ENCODE data around the gene GET4.

The GET4 gene

DNA sequence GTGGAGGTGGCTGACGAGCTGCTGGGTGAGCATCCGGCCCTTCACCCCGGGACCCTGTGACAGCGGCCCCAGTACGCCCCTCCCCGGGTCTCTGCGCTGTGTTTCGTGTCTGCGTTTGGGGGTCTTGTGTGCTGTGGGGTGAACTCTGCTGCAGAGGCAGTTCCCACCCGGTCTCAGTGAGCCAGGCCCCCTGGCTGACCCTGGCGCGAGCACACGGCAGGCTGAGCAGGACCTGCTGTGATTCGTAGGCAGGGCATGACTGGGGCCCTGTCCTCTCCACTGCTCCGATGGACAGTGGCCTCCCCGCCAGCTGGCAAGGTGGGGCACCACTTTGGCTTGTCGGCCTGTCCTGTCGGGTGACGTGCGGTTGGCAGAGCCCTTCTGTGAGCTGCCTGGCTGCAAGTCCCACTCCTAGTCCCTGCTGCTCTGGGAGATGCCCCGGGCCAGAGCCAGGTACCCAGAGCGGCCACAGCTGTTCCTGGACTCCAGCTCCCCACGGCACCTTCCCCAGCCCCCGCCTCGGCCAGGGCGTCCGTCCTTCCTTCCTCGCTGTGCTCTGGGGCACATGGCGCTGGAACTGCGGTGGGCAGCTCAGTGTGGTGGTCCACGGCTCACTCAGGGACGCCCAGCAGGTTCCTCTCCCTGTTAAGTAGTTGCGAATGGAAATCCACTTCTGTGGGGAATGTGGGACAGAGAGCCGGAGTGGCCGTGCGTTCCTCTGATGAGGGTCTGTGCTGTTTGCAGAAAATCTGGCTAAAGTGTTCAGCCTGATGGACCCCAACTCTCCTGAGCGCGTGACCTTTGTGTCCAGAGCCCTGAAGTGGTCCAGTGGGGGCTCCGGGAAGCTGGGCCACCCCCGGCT lies 10.5 kb downstream of the GET4 start:
- DNase-seq: no peak

GRCh38 chr7:887488-887820 lies 11.1 kb downstream of the GET4 start:
- no peak for DNase-seq

GRCh38 chr7:888081-889024 lies 12.0 kb downstream of the GET4 start:
- no peak for DNase-seq

GRCh38 chr7:889025-889390 lies 12.7 kb downstream of the GET4 start:
- DNase-seq: no peak

- DNase-seq: no peak
Observed at GRCh38 chr7:889391-889790, 13.0 kb downstream of the GET4 start.

DNA sequence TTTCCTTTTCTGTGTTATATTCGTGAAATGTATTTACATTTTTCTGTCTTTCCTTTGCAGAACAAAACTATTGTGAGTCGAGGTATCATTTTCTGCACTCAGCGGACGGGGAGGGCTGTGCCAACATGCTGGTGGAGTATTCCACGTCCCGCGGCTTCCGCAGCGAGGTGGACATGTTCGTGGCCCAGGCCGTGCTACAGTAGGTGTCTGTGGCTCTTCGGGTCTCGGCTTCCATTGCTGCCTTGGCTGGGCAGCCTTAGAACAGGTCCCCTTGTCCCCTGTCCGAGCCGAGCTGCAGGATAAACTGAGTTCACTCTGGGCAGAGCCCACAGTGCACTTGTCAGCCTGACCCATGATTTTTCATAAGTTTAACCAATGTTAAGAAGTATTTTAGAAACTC lies 14.5 kb downstream of the GET4 start:
- DNase-seq: no peak

DNA sequence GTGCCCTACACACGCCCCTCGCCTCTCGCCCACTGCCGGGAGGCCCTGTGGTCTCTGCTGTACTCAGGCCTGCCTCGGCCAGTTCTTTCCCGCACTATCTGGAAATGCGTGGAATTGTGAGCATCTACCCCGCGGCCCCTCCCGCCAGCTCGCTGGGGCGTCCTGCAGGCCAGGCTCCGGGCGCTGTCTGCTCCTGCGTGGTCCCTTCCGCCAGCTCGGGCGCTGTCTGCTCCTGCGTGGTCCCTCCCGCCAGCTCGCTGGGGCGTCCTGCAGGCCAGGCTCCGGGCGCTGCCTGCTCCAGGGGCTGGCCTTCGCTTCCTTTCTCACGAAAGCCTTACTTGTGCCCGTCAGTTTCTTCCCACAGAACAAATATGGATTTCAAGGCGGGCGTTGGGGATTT lies 14.9 kb downstream of the GET4 start:
- no peak for DNase-seq

- DNase-seq: no peak
Observed at GRCh38 chr7:891805-892204, 15.5 kb downstream of the GET4 start.

DNA sequence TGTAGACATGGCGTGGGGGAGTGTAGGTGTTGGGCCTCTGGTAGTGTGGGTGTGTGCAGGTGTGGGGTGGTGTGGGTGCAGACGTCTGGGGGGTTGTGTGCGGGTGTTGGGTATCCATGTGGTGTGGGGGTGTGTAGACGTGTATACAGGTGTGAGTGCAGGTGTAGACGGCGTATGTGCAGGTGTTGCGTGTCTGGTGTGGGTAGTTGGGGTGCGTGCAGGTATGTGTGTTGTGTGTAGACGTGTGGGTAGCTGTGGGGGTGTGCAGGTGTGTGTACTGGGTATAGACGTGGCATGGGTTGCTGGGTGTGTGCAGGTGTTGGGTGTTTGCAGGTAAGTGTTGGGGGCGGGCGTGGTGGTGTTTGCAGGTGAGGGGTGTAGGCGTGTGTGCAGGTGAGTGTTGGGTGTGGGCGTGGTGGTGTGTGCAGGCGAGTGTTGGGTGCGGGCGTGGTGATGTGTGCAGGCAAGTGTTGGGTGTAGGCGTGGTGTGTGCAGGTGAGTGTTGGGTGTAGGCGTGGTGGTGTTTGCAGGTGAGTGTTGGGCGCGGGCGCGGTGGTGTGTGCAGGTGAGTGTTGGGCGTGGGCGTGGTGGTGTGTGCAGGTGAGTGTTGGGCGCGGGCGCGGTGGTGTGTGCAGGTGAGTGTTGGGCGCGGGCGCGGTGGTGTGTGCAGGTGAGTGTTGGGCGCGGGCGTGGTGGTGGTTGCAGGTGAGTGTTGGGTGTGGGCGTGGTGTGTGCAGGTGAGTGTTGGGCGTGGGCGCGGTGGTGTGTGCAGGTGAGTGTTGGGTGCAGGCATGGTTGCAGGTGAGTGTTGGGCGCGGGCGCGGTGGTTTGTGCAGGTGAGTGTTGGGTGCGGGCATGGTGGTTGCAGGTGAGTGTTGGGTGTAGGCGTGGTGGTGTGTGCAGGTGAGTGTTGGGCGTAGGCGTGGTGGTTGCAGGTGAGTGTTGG lies 16.6 kb downstream of the GET4 start:
- DNase-seq: no peak

DNA sequence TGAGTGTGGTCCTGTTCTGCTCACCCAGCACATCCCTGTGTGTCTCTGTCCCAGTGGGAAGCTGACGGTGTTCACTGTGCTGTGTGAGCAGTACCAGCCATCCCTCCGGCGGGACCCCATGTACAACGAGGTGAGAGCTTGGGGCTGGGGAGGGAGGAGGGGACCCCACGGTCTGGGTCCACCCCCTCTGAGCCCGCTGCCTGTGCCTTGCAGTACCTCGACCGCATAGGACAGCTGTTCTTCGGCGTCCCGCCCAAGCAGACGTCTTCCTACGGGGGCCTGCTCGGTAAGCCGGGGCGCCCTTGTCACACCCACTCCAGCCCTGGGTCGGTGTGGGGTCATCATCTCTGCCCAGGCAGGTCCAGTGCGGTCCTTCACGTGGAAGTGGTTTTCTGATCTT lies 17.3 kb downstream of the GET4 start:
- DNase-seq: no peak

GRCh38 chr7:894164-894867 lies 18.0 kb downstream of the GET4 start:
- DNase-seq: no peak

GRCh38 chr7:894927-895450 lies 18.6 kb downstream of the GET4 start:
- DNase-seq: no peak

DNA sequence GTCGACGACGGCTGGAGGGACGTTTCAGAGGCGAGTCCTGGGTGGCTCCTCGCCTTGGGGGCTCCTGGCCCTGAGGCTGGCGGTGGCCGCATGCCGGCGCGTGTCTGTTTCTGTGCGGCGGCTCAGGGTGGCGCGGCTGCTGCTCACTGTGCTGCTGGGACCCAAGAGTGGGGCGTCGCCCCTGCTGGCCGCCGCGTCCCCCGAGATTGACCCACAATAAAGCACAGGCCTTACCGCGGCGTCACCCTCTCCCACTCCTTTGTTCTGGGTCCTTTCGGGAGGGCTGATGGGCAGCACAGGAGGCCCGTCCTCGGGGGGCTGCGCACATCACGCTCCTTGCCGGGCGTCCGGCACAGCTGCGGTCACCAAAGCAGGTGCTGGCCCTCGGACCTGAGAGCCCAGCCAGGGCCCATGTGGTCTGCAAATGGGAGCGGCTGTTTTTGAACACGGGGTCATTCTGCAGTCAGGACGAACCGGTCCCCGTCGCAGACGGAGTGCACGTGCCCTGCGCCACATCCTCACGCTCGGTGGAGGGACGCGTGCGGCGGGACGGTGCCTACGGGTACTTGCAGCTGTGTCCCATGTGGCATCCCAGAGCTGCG lies 19.2 kb downstream of the GET4 start:
- DNase-seq: no peak

DNA sequence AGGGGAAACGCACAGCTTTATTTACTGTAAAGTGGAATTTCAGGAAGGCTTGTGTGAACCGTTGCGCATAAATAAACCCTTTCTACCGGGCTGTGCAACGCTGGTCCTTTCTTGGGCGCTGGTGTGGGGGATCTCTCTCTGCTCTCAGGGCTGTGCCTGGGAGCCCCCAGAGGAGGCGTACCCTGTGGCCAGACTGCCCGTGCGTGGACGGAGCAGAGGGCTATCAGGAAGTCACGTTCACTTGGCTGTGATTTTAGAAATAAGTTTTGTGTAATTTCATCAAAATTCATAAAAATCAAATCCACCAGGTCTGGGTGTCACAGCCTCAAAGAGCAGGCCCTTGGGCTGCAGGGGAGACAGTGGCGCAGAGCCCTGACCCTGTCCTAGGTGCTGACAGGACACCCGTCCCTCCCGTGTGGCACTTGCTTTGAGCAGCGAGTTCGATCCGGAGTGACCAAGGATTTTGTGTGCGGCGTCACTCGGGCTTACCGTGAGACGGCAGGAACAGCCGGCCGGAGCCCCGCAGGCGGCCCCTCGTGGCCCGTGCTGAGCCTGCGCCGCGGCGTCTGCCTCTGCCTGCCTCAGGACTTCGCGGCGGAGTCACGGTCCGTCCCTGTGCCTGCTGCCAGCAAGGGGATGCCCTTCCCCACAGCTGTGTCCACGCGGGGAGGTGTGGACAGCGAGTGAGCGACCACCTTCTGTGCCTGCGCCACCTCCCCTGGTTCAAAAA lies 20.2 kb downstream of the GET4 start:
- DNase-seq: no peak

DNA sequence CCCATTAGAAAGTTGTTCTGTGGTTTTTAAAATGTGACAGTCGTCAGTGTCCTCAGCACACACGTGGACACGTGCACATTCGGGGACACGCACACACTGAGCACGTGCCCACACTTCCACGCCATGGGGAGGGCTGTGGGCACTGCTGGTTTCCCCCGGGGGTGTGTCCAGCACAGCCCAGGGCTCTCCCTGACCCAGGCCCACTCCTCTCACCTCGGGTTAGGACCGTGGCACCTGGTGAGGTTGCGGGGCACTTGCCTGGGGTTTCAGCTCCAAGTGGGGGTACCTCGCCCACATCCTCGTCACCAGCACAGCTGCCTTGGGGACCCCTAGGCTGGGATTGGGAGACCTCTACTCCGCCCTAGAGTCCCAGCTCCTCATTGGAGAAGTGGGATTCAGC lies 20.7 kb downstream of the GET4 start:
- no peak for DNase-seq

DNA sequence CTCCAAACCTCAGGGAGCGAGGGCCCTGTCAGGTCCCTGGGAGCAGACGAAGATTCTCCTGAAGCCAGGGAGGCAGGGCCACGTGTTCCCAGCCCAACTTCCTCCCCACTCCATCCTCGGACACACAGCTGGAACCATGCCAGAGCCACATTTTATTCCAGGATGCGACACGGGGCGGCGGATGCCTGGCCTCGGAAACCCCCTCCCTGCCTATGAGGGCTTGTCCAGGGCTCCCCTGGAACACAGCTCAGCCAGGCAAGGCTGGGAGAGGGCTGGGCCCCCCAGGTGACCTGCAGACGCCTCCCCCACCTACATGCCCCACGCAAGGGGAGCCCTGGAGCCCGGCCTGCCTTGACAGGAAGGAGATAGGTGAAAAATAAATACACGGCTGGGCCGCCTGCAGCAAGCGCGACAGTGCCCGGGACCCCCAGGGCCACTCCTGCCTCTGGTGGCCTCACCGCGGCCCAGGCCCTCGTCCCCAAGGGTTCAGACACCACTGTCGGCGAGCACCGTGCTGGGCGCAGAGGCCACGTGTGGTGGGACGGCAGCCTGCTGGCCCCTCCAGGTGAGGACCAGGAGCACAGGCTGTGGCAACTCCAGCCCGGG lies 21.5 kb downstream of the GET4 start:
- no peak for DNase-seq

GRCh38 chr7:898460-898854 lies 22.1 kb downstream of the GET4 start:
- DNase-seq: no peak

- no peak for DNase-seq
Observed at GRCh38 chr7:898855-899681, 22.7 kb downstream of the GET4 start.

DNA sequence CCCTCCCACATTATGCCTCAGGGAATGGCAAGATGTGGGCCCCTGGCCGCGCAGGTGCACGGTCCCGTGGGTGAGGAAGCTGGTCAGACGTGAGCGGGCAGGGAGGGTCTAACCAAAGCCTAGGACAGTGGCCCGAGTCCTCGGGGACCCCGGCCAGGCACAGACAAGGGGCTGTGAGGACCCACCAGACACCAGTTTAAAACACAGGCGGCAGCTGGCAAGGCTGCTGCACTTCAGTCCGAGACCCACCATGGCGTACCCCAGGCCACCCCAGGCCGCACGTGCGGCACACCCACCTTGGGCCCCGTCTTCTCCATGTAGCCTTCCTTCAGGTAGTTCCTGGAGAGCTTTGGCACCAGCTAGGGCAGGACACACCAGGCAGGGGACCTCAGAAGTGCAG lies 23.5 kb downstream of the GET4 start:
- no peak for DNase-seq
